Sigmoid colon (tissue), 4 donors: ENCODE data around the gene ARHGAP6.

ENCODE experiments used
- CTCF ChIP-seq, 4 experiments: fragments of 450-650 bp in 3 of 4; fragments of 200-600 bp in 1 of 4; IDR thresholded peaks; one replicate each; pipeline ENCODE4 v1.5.1; 2016 to 2019; ENCODE audit warnings: antibody characterized with exemption in 4 of 4, mild to moderate bottlenecking in 3 of 4, moderate library complexity in 2 of 4
- EP300 ChIP-seq, 4 donors: sonication (generic); formaldehyde crosslinking; IDR thresholded peaks; one replicate each; pipeline ENCODE4 v1.6.1; 2017; ENCODE audit warnings: antibody characterized with exemption in 4 of 4
- POLR2A ChIP-seq, 2 donors: fragments of 450-650 bp; IDR thresholded peaks; one replicate each; pipeline ENCODE4 v1.6.1; 2016; ENCODE audit warnings: antibody characterized with exemption in 2 of 2, mild to moderate bottlenecking in 2 of 2, moderate library complexity in 2 of 2

DNA sequence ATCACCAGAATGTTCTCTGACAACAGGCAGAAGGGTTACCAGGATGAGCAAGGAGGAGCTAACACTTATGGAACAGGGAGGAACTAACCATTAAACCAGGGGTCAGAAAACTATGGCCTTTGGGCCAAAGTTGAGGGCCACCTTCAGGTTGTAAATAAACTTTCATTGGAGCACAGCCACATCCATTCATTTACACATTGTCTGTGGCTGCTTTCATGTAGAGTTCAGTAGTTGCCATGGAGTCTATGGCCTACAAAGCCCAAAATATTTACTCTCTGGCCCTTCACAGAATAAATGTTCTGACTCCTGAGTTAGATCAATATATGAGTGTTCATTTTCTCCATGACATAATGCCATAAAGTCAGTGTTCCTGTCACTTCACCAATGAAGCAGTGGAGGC, 567.8 kb downstream of the ARHGAP6 start:
- TF ChIP-seq POLR2A (IDR thresholded peaks at IDR 0.05) (no peak), CTCF (IDR thresholded peaks at IDR 0.05) (no peak), EP300 (IDR thresholded peaks at IDR 0.05) (no peak)
